Adrenal gland (tissue), 12 donors: ENCODE results near the gene OTUD6A. TPM values are rescaled to one million over a fixed set of nuclear protein-coding genes. Genes with fewer than 3 reads are reported as not detected.

Experiments used
- microRNA-seq, 3 donors: library from miRNA; unstranded; fragments of <30 nt; microRNA quantifications; one replicate each; pipeline ENCODE4, GENCODE V29; 2017 to 2020
- polyA plus RNA-seq, 3 donors: library from polyadenylated mRNA; stranded (reverse); fragments of 200-250 nt in 2 of 3; fragments of 350-450 nt in 1 of 3; fragmentation: Illumina TruSeq in 1 of 3; extraction: RNeasy Lipid Tissue Mini Kit (QIAGEN cat#74804) in 1 of 3; gene quantifications; one replicate each; pipeline ENCODE4 v1.2.3, GENCODE V29; 2013 to 2014
- small RNA-seq, 2 donors: library from RNA; depleted of rRNA; stranded (forward); fragments of <200 nt; gene quantifications; one replicate each; pipeline ENCODE3, GENCODE V24; 2016
- total RNA-seq, 9 donors: library from RNA; depleted of rRNA in 4 of 9; stranded (reverse); fragments of >200 nt in 4 of 9; fragments of 120-200 nt in 1 of 9; fragmentation: NEBNext Ultra II Directional in 1 of 9; extraction: Animal tissue kit (Norgen Biotek cat#: 25700) in 1 of 9; gene quantifications; one replicate each; pipeline versions ENCODE4 v1.1.0 to v1.2.4, GENCODE V29; 2013 to 2023
- donor health status: healthy with polysubstance abuse.
- donor health status: Bipolar disorder and iron deficiency.
- donor health status: DM: yes; HTN: yes; CAD: no.
- donor health status: DM: no; HTN: no; CAD: no.
- donor health status: DM: no; HTN: no; CAD: no.
- donor health status: DM: yes; HTN: yes; CAD: no.

OTUD6A gene
- total and polyA plus RNA-seq, 12 donors: not detected

Small RNA genes lying within 50 kb of the gene (microRNA-seq; reads per million reads assigned to microRNA genes)
- 15.4 to 23.3 (median 22.8) reads per million in 3 donors for gene MIR676

Small RNA genes lying within 50 kb of the gene (small RNA-seq; reads per million reads assigned to genes)
- 1.7 to 1.9 reads per million in 2 donors for gene MIR676

Other genes starting within 250 kb of the OTUD6A start
- gene AWAT2, start 12.5 kb upstream of the OTUD6A start, total RNA-seq: not detected
- gene AWAT2, start 12.5 kb upstream of the OTUD6A start, polyA plus RNA-seq: not detected
- 10 to 100 TPM; 28.1 to 82.3 (median 68.5) TPM for gene IGBP1, start 71.0 kb downstream of the OTUD6A start, total RNA-seq
- 10 to 100 TPM; 41.5 to 47.3 (median 44.6) TPM for gene IGBP1, start 71.0 kb downstream of the OTUD6A start, polyA plus RNA-seq
- gene DGAT2L6, start 115.0 kb downstream of the OTUD6A start, total RNA-seq: not detected
- gene DGAT2L6, start 115.0 kb downstream of the OTUD6A start, polyA plus RNA-seq: not detected
- not detected for gene AWAT1, start 172.2 kb downstream of the OTUD6A start, total RNA-seq
- gene AWAT1, start 172.2 kb downstream of the OTUD6A start, polyA plus RNA-seq: not detected
- gene P2RY4, start 197.7 kb downstream of the OTUD6A start, total RNA-seq: under 1 TPM in 6 of 9 donors, not detected in 3; 0.11 to 0.37 (median 0.23) TPM
- gene P2RY4, start 197.7 kb downstream of the OTUD6A start, polyA plus RNA-seq: under 1 TPM in 1 of 3 donors, not detected in 2; 0.03 TPM
- not detected for gene ARR3, start 205.9 kb downstream of the OTUD6A start, total RNA-seq
- not detected for gene ARR3, start 205.9 kb downstream of the OTUD6A start, polyA plus RNA-seq
- not detected for gene RAB41, start 219.7 kb downstream of the OTUD6A start, total RNA-seq
- not detected for gene RAB41, start 219.7 kb downstream of the OTUD6A start, polyA plus RNA-seq
- 10 to 100 TPM; 24.4 to 57.5 (median 42.0) TPM for gene PDZD11, start 227.5 kb downstream of the OTUD6A start, total RNA-seq
- 10 to 100 TPM; 70.4 to 97.7 (median 83.2) TPM for gene PDZD11, start 227.5 kb downstream of the OTUD6A start, polyA plus RNA-seq
- gene KIF4A, start 227.6 kb downstream of the OTUD6A start, total RNA-seq: 1 to 10 TPM in 1 of 9 donors, under 1 TPM in 8; 0.28 to 6.6 (median 0.47) TPM
- gene KIF4A, start 227.6 kb downstream of the OTUD6A start, polyA plus RNA-seq: under 1 TPM; 0.08 to 0.59 (median 0.10) TPM